ENCODE results near the gene USP3. TPM values are rescaled to one million over a fixed set of nuclear protein-coding genes. Genes with fewer than 3 reads are reported as not detected.
"Not testable (repeated sequence)": the region's sequence is repeated elsewhere in the genome, so short reads cannot be mapped to it uniquely, and the experiment has no call there.

The USP3 gene
- total RNA-seq, 2 donors from 2014 or later: 48.8 to 50.1 TPM

DNA sequence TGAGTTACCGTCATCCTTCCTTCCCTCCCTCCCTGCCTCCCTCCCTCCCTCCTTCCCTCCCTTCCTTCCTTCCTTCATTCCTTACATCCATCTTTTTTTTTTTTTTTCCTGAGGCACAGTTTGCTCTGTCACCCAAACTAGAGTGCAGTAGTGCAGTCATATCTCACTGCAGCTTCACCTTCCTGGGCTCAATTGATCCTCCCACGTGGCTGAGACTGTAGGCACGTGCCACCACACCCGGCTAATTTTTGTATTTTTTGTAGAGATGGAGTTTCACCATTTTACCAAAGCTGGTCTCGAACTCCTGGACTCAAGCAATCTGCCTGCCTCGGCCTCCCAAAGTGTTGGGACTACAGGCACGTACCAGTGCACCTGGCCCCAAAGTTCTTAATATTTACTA, 25.8 kb downstream of the USP3 start:
- TF ChIP-seq POLR2A (IDR thresholded peaks at IDR 0.05) (no peak), CTCF (IDR thresholded peaks at IDR 0.05) (no peak)

DNA sequence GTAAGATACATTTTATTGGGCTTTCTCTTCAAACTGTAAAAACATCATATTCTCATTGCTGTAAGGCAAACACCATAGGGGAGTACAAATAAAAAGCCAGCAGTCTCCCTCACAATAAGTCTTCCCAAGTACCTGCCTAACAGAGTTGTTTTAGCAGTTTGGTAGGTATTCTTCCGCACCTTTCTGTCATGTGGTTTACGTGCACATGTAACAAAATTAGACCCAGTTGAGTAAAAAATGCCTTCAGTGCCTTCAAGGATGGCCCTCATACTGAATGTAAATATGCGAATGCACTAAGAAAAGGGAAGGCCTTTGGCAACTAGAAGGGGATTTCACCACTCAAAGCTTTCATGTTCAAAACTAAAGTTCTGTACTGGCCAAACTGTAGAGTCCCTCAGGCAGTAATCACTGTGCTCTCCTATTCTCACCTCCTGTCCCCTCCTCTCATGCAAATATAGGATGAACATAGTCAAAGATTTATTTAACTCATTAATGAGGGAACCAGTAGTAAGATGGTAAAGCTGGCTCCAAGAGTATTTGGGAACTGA, 26.4 kb downstream of the USP3 start:
- ATAC-seq (no peak), DNase-seq (no peak)
- H3K27me3 ChIP-seq: no peaks in the 10 kb centered on the region
- intact Hi-C loops (cut with DNase I): no loop called here
- no peak overlapping the region for H3K4me3 ChIP-seq
- WGBS, 2 donors: 94 to 96% methylated on average over 3 of the region's 3 CpGs
- H3K9me3 ChIP-seq: no peaks in the 10 kb centered on the region
- TF ChIP-seq CTCF (IDR thresholded peaks at IDR 0.05): no peak
- TF ChIP-seq POLR2A (IDR thresholded peaks at IDR 0.05): no peak
- H3K4me1 ChIP-seq: peaks cover 34% of the 10 kb centered on the region
- no peak overlapping the region for H3K27ac ChIP-seq
- no peaks in the 10 kb centered on the region for H3K36me3 ChIP-seq (replicated peaks in 1 of 2; ENCODE audit: insufficient read depth in 1 of 2, low read depth in 2 of 2)

More for the DNA sequence above, 25.8 kb downstream of the USP3 start:
- intact Hi-C loops (cut with DNase I): no loop called here
- H3K4me3 ChIP-seq: no peak overlapping the region
- H3K4me1 ChIP-seq: peaks cover 36% of the 10 kb centered on the region
- H3K9me3 ChIP-seq: no peaks in the 10 kb centered on the region
- H3K36me3 ChIP-seq (replicated peaks in 1 of 2; ENCODE audit: insufficient read depth in 1 of 2, low read depth in 2 of 2): no peaks in the 10 kb centered on the region
- DNase-seq: no peak
- no peak overlapping the region for H3K27ac ChIP-seq
- 86 to 87% methylated on average over 7 of the region's 7 CpGs for WGBS, 2 donors
- ATAC-seq: no peak
- no peaks in the 10 kb centered on the region for H3K27me3 ChIP-seq

DNA sequence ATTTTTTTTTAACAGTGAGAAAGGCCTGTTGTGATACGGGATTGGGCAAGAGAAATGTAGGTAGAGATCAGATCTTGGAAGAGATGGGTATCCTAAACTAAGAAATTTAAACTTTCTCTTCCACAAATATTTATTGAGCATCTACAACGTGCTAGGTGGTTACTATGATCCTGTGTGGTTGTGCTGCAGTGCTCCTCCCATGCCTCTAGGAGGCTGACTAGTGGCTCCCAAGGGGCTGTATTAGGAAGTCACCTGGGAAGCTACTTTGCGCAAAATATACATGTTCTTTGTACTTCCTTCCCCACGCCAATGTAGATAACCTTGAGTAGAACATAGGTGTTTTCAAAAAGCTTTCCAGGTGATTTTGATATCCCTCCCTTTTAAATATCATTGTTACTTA, 27.2 kb downstream of the USP3 start:
- WGBS, 2 donors: 85 to 87% methylated on average over 4 of the region's 4 CpGs
- no peak for DNase-seq
- Histone ChIP-seq H3K4me1 (peaks cover 34% of the 10 kb centered on the region), H3K9me3 (no peaks in the 10 kb centered on the region), H3K36me3 (replicated peaks in 1 of 2; ENCODE audit: insufficient read depth in 1 of 2, low read depth in 2 of 2) (no peaks in the 10 kb centered on the region), H3K27me3 (no peaks in the 10 kb centered on the region), H3K27ac (no peak overlapping the region), H3K4me3 (no peak overlapping the region)
- no peak for TF ChIP-seq POLR2A (IDR thresholded peaks at IDR 0.05)
- TF ChIP-seq CTCF (IDR thresholded peaks at IDR 0.05): no peak
- ATAC-seq: no peak
- intact Hi-C loops (cut with DNase I): no loop called here

DNA sequence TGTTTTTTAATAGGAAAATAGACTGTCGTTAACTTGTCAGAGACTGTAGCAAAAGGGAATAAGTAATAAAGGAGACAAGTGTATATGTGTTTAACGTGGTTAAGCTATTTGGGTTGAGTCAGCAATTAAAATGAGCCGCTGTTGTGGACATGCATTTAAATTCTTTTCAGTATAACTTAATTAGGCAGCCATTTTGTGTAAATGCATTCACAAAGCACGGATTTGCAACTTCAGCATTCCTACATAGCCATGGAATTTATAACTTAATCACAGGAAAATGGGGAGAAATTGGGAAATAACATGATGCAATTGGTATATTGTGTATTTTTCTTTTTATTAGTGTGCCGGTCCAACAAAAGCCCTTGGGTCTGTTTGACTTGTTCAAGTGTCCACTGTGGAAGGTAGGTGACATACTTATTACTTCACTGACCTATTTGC, 27.9 kb downstream of the USP3 start:
- no peak overlapping the region for H3K27ac ChIP-seq
- H3K9me3 ChIP-seq: no peaks in the 10 kb centered on the region
- TF ChIP-seq CTCF (IDR thresholded peaks at IDR 0.05) (no peak), POLR2A (IDR thresholded peaks at IDR 0.05) (no peak)
- no peaks in the 10 kb centered on the region for H3K27me3 ChIP-seq
- intact Hi-C loops (cut with DNase I): no loop called here
- ATAC-seq (no peak), DNase-seq (no peak)
- no peak overlapping the region for H3K4me3 ChIP-seq
- 80 to 82% methylated on average over 5 of the region's 5 CpGs for WGBS, 2 donors
- H3K36me3 ChIP-seq (replicated peaks in 1 of 2; ENCODE audit: insufficient read depth in 1 of 2, low read depth in 2 of 2): no peaks in the 10 kb centered on the region
- peaks cover 34% of the 10 kb centered on the region for H3K4me1 ChIP-seq

GRCh38 chr15:63534888-63535287, 30.5 kb downstream of the USP3 start:
- peaks cover 38% of the 10 kb centered on the region for H3K4me1 ChIP-seq
- ATAC-seq; H3K4me3 ChIP-seq; intact Hi-C loops (cut with DNase I); H3K36me3 ChIP-seq (replicated peaks in 1 of 2; ENCODE audit: insufficient read depth in 1 of 2, low read depth in 2 of 2); H3K27ac ChIP-seq; H3K9me3 ChIP-seq; H3K27me3 ChIP-seq; DNase-seq: not testable (repeated sequence)
- WGBS, 2 donors: 94 to 95% methylated on average over 3 of the region's 3 CpGs

All from body of pancreas (tissue), 4 donors.